Right hindlimb (tissue), 1 donor: ENCODE measurements around the gene CRYBA4.

Experiments
- DNase-seq: peaks from one replicate; pipeline ENCODE4 v3.0.0-alpha.2; 2018

CRYBA4 gene

DNA sequence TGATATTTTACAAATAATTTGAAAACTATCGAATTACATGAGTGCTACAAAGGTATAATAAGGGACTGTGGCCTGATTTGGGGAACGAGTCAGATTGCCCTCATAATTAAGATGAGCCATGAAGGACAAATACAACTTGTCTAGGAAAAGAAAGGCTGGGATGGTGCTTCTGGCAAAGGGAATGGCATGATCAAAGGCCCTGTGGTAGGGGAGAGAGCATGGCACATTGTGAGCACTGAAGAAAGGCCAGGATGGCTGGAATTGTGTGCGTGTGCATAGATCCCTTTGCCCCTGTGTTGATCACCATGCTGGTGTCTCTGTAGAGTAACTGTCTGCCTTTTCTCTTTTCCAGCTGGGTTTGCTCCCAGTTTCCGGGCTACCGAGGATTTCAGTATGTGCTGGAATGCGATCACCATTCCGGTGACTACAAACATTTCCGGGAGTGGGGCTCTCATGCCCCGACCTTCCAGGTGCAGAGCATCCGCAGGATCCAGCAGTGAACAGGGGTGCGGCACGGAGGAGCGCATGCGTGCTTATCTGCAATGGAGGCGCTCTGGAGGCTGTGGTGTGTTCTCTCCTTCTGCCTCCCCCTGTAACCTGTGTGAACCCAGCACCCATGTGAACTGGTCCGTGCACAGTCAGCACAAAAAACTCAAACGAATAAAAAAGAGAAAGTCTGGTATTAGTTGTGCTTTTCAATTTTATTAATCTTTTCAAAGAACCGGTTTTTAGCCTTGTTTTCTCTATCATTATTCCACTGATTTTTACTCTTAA lies 8.4 kb downstream of the CRYBA4 start:
- DNase-seq: no peak

- no peak for DNase-seq
Measured at GRCh38 chr22:26631282-26631681, 9.5 kb downstream of the CRYBA4 start.

DNA sequence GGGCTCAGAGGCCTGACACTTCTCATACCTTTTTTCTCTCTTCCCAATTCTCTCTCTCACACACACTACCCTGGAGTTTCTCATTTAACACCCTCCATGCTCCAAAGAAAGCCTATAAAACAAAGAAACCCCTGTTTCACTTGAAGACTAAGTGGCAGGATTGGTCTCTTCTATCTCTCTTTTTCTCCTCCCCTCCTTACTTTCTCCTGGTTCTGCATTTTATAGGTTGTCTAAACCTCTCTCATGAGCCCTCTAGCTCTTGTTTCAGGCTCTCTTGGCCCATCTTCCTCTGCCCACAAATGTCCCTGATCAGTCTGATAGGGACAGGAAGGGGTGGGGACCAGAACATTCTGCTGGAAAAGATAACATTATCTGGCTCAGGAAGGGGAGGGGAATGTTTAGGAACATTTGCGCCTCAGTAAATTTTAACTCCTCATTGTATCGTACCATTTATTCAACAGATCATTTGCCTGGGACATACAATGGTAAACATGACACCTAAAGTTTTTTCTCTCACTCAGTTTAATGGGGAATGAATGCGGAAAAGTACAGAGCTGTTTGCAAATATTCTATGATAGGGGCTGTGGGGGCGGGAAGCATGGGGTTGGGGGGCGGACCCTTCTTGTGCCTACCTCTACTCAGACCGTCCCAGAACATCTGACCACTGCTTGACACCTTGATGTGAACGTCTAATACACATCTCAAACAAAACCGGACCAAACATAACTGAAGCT lies 10.8 kb downstream of the CRYBA4 start:
- DNase-seq: no peak

DNA sequence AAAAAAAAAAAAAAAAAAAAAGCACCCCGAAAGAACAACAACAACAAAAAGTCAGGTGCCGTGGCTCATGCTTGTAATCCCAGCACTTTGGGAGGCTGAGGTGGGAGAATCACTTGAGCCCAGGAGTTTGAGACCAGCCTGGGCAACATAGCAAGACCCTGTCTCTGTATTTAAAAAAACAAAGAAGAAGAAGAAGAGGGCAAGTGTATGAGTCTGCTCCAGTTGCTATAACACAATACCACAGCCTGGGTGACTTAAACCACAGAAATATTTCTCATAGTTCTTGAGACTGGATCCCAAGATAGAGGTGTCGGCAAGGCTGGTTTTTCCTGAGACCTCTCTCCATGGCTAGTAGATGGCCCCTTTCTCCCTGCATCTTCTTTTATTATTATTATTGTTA lies 12.4 kb downstream of the CRYBA4 start:
- DNase-seq: no peak

GRCh38 chr22:26635117-26635516 lies 13.4 kb downstream of the CRYBA4 start:
- no peak for DNase-seq

GRCh38 chr22:26636296-26636695 lies 14.5 kb downstream of the CRYBA4 start:
- DNase-seq: no peak

GRCh38 chr22:26642465-26643417 lies 21.0 kb downstream of the CRYBA4 start:
- no peak for DNase-seq

DNA sequence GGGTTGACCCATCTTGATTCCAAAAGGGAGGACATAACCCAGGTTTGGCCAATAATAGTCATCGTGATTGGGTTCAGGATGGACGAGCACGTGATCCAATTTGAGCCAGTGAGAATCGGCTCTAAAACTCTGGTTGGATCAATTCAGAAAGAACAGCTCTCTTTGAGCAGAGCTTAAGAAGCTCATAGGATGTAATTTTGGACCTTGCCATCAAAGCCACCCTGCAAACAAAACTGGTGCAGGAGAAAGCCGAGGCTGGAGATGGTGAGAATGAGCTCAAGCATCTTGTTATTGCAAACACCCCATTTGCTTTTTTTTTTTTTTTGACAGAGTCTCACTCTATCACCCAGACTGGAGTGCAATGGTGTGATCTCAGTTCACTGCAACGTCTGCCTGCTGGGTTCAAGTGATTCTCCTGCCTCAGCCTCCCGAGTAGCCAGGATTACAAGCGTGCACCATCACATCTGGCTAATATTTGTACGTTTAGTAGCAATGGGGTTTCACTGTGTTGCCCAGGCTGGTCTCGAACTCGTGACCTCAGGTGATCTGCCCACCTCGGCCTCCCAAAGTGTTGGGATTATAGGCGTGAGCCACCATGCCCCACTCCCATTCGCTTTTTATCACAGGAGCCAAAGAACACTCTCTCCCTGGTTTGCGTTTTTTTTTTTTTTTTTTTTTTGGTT lies 21.8 kb downstream of the CRYBA4 start:
- no peak for DNase-seq

- no peak for DNase-seq
Measured at GRCh38 chr22:26646158-26646557, 24.4 kb downstream of the CRYBA4 start.

- no peak for DNase-seq
Measured at GRCh38 chr22:26648011-26648497, 26.3 kb downstream of the CRYBA4 start.

GRCh38 chr22:26648528-26649388 lies 27.0 kb downstream of the CRYBA4 start:
- DNase-seq: no peak

GRCh38 chr22:26650722-26651421 lies 29.1 kb downstream of the CRYBA4 start:
- DNase-seq: no peak

DNA sequence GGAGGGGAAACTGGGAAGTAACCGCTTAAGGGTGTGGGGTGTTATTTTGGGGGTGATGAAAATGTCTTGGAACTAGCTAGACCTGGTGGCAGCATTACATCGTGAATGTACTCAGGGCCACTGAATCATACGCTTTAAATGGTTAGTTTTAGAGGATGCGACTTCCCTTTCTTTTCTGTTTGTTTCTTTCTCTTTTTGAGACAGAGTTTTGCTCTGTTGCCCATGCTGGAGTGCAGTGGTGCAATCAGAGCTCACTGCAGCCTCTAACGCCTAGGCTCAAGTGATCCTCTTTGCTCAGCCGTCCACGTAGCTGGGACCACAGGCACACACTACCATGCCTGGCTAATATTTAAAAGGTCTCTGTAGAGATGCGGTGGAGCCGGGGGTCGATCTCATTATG lies 30.1 kb downstream of the CRYBA4 start:
- DNase-seq: no peak

- DNase-seq: no peak
Measured at GRCh38 chr22:26656891-26657851, 35.4 kb downstream of the CRYBA4 start, which contains the start of gene MIAT. TSS of gene MIAT (plus strand) at chr22:26657588.

- no peak for DNase-seq
Measured at GRCh38 chr22:26658161-26658560, 36.4 kb downstream of the CRYBA4 start.

- DNase-seq: peak; percentile 54
Measured at GRCh38 chr22:26658671-26659478, 37.1 kb downstream of the CRYBA4 start.

GRCh38 chr22:26660356-26660755 lies 38.6 kb downstream of the CRYBA4 start:
- no peak for DNase-seq

- no peak for DNase-seq
Measured at GRCh38 chr22:26660961-26661578, 39.3 kb downstream of the CRYBA4 start.
